Inferior parietal cortex (tissue), 1 donor: ENCODE results near the gene ABHD14A.

Experiments used
- DNase-seq: peaks from one replicate; pipeline ENCODE4 v3.0.0-alpha.2; 2016; ENCODE audit errors: extremely low spot score

The ABHD14A gene

GRCh38 chr3:51941463-51941797 lies 33.4 kb upstream of the ABHD14A start:
- no peak for DNase-seq

DNA sequence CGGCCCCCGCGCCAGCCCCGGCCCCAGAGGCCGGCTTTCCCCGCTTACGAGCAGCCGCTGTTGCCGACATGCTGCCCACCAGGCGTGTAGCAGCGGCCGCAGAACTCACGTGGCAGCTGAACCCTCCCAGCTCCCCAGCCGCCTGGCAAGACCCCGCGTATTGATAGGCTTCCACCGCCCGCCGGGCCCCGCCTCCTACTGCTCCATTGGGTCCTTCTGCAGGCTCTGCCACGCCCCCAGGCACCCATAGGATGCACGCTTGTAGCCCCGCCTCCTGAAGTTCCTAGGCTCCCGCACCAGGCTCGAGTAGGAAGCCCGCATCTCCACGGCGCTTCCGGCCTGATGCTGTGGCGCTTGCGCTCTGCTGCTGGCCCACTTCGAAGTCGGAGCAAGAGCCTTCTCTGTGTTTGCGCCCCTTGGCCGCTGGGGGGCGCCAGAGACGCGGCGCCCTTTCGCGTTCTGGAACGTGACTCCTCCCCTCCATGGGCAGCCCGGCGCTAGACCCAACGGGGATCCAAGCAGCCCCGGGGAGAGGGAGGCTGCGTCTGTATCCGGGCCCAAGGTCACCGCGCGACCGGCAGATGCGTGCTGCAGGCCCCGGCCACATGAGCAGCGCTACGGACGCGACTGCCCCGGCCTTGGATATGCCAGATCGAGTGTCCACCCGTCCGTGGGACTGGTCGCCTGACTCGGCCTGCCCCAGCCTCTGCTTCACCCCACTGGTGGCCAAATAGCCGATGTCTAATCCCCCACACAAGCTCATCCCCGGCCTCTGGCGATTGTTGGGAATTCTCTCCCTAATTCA lies 32.9 kb upstream of the ABHD14A start, which contains the start of the genes PARP3 and RRP9:
Gene PARP3 (plus strand): TSS at position 566 of the 805 bp plus-strand sequence. CDS start 993 bp downstream, outside the sequence.
Gene RRP9 (minus strand): TSS at position 107 of the 805 bp plus-strand sequence. CDS start 37 bp downstream, at position 70.
- peak; percentile 99 for DNase-seq

DNA sequence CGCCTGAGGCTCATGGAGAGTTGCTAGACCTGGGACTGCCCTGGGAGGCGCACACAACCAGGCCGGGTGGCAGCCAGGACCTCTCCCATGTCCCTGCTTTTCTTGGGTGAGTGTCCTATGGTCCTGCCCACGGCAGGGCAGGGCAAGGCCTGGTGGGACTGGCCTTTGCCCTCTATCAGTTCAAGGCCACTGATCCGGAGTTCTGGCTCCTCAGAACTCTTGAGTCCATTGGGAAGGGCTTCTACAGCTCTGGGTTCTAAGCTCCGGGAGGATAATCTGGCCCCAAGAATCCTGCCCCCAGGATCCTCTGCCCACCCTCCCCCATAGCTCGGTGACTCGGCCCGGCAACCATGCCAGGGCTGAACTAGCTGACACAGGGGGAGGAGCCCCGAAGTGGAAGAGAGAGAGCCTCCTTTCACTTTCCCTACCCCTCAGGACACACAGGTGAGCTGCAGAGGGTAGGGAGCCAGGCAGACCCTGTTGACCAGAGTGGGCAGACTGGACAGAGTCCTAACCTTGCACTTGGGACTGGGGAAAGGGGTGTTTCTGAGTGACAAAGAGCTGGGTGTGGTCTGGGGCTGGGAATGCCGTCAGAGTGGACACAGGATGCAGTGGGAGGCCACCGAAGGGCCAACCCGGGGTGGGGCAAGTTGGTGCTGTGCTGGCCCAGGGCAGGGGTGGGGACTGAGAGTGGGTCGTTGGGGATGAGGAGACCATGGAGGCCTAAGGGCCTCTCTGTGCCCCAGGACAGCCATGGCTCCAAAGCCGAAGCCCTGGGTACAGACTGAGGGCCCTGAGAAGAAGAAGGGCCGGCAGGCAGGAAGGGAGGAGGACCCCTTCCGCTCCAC lies 32.0 kb upstream of the ABHD14A start:
- DNase-seq, result no peak

DNA sequence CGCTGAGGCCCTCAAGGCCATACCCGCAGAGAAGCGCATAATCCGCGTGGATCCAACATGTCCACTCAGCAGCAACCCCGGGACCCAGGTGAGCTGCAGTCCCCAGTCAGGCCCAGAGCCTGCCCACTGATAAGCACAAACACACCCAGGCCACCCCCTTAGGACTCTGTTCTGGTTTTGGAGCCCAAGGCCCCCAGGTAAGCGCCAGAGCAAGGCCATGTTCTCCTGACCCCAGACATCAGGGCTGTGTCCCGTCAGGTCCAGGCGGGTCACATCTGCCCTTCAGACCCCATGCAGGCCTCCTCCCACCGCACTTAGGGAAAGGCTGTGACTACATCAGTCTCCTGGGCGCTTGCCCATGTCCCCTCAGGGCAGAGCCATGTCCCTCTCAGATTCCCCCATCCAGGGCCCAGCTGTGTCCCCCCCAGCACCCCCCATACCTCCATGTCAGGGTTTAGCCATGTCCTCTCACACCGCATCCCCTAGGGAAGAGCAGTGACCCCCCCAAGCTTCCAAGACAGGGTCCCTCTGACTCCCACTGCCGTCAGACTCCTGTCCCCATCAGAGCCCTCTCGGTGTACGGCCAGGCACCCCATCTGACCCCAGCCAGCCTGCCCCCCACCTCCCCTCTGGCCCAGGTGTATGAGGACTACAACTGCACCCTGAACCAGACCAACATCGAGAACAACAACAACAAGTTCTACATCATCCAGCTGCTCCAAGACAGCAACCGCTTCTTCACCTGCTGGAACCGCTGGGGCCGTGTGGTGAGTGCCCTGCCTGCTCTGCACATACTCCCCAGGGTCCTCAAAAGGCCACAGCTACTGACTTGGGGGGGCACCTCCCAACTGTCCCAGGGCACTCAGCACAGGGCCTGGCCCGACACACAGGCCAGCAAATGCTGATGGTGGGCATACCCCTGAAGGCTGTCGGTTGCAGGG lies 31.1 kb upstream of the ABHD14A start:
- no peak for DNase-seq

GRCh38 chr3:51944451-51945021 lies 30.3 kb upstream of the ABHD14A start:
- DNase-seq, result no peak

DNA sequence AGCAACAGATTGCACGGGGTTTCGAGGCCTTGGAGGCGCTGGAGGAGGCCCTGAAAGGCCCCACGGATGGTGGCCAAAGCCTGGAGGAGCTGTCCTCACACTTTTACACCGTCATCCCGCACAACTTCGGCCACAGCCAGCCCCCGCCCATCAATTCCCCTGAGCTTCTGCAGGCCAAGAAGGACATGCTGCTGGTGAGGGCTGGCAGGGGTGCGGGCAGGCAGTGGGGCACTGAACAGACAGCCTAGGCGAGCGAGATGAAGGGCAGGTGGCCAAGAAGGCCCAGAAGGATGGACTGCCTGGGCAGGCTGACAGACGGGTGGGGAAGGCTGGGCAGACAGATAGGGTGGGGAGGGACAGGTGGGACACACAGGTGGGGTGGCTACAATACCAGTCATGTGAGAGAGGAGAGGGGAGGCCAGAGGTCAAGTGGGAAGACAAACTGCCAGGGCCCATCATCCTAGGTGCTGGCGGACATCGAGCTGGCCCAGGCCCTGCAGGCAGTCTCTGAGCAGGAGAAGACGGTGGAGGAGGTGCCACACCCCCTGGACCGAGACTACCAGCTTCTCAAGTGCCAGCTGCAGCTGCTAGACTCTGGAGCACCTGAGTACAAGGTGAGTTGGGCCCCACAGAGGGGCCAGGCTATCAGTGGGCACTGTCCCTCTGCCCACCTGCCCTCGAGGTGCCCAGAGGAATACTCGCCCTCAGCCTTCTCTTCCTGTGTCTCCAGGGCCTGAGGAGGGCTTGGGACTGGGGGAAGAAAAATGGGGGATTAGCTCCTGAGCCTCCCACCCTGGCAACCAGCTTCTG lies 29.6 kb upstream of the ABHD14A start:
- DNase-seq, result no peak

DNA sequence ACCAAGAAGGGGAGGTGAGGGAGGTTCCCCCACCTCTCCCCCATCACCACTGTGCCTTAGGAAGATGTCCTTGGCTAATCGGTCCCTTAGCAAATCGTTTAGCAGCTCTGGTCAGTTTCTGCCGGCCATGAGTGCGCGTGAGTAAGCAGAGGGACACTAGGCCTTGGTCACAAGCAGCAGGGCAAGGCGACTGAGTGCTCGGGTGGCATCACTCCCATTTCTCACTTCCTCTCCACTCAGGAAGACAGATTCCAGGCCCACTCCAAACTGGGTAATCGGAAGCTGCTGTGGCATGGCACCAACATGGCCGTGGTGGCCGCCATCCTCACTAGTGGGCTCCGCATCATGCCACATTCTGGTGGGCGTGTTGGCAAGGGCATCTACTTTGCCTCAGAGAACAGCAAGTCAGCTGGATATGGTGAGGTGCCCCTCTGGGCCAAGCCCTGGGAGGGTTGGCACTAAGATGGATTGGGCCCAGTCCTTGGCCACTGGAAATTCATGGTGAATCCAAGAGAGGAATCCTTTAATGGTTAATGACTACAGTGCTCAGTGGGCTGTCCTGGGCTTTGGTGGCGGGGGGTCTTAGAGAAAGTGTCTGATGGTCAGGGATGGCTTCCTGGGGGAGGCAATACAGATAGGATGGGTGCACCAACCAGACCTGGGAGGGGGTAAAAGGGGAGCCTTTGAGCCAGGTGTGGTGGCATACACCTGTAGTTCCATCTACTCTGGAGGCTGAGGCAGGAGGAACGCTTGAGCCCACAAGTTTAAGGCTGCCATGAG lies 28.7 kb upstream of the ABHD14A start:
- DNase-seq, result no peak

- DNase-seq, result no peak
Observed at GRCh38 chr3:51946796-51947195, 28.1 kb upstream of the ABHD14A start.

- no peak for DNase-seq
Observed at GRCh38 chr3:51947215-51947900, 27.5 kb upstream of the ABHD14A start.

GRCh38 chr3:51948016-51948580 lies 26.8 kb upstream of the ABHD14A start:
- DNase-seq, result no peak

GRCh38 chr3:51949121-51949520 lies 25.7 kb upstream of the ABHD14A start:
- no peak for DNase-seq

DNA sequence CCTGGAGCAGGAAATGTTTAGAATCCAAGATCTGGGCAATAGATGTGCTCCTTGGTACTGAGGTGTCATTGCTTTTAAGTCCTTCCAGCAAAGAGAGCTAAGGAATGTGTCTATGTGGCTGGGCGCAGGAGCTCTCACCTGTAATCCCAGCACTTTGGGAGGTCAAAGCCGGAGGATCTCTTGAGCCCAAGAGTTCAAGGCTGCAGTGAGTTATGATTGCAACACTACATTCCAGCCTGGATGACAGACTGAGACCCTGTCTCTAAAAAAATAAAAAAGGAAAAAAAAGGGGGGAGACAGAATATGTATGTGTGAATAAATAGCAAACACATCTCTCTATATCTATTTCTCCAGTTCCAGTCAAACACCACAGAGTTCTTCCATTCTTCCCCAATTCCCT lies 24.0 kb upstream of the ABHD14A start:
- no peak for DNase-seq

GRCh38 chr3:51953445-51953844 lies 21.4 kb upstream of the ABHD14A start:
- DNase-seq, result no peak

DNA sequence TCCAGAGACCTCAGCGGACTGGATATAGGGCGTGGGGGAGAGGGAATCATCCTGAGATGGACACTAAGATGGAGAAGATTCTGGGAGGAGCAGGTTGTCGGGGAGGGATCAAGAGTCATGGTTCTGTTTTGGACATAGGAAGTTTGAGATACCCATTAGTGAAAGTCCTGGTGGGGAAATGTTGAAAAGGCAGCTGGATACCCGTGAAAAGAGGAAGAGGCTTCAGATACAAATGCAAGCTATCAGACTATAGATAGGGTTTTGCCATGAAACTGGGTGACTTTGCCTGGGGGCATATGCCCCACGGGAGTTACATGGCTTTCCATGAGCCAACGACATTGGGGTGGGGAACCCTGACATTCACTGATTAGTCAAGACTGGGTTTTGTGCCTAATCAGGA lies 20.8 kb upstream of the ABHD14A start:
- no peak for DNase-seq

DNA sequence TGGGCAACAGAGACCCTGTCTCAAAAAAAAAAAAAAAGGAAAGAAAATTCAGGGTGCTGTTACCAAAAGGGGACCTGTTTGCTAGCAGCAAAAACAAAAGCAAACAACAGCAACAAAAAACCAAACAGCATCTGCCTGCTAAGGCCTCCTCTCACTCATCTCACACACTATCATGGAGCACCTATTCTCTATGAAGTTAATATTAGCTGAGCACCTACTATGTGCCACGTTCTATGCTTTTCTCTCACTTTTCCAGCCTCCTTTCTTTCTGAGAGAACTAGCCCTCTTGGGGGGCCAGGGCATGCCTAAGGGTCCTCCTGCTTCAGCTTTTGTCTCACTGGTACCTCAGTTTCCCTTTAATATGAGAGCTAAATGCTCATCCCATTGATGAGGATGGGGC lies 20.2 kb upstream of the ABHD14A start:
- DNase-seq, result no peak

DNA sequence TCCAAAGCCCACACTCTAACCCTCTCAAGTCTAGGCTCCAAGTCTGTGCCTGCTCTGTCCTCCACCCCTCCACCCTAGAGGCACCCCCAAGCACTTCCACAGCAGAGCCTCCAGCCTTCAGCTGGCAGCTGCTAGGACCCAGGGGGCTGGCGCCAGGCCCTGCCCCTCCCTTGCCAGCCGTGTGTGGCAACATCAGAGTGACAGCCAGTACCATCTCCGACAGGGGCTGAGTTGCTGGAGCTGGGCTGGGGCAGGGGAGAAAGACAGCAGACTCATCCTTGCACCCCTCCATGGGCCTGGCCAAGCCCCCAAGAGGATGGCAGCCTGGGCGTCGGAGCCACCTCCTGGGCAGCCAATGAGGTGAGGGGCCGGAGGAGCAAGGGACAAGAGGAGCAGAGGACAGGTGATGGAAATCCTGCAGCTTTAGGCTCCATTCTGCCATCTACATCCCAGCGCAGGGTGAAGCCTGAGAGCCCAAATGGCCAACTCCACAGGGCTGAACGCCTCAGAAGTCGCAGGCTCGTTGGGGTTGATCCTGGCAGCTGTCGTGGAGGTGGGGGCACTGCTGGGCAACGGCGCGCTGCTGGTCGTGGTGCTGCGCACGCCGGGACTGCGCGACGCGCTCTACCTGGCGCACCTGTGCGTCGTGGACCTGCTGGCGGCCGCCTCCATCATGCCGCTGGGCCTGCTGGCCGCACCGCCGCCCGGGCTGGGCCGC lies 19.5 kb upstream of the ABHD14A start, which contains the start of gene GPR62:
Gene GPR62 (plus strand): TSS at position 207 of the 718 bp plus-strand sequence. CDS start 272 bp downstream, at position 479.
- peak; percentile 68 for DNase-seq

DNA sequence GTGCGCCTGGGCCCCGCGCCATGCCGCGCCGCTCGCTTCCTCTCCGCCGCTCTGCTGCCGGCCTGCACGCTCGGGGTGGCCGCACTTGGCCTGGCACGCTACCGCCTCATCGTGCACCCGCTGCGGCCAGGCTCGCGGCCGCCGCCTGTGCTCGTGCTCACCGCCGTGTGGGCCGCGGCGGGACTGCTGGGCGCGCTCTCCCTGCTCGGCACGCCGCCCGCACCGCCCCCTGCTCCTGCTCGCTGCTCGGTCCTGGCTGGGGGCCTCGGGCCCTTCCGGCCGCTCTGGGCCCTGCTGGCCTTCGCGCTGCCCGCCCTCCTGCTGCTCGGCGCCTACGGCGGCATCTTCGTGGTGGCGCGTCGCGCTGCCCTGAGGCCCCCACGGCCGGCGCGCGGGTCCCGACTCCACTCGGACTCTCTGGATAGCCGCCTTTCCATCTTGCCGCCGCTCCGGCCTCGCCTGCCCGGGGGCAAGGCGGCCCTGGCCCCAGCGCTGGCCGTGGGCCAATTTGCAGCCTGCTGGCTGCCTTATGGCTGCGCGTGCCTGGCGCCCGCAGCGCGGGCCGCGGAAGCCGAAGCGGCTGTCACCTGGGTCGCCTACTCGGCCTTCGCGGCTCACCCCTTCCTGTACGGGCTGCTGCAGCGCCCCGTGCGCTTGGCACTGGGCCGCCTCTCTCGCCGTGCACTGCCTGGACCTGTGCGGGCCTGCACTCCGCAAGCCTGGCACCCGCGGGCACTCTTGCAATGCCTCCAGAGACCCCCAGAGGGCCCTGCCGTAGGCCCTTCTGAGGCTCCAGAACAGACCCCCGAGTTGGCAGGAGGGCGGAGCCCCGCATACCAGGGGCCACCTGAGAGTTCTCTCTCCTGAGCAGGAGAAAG lies 18.7 kb upstream of the ABHD14A start:
- DNase-seq, result no peak
